Measurements from ENCODE around the gene KCNN3.

KCNN3 gene

GRCh38 chr1:154822717-154823116 is 47.4 kb downstream of the KCNN3 start:
- no peak overlapping the region for H3K4me3 ChIP-seq (ENCODE audit: low read depth, low read length)
- DNase-seq (ENCODE audit: low read depth), result no peak

GRCh38 chr1:154822233-154822632 is 47.8 kb downstream of the KCNN3 start:
- H3K4me3 ChIP-seq (ENCODE audit: low read depth, low read length), result no peak overlapping the region
- DNase-seq (ENCODE audit: low read depth), result no peak

- DNase-seq (ENCODE audit: low read depth), result no peak
- H3K4me3 ChIP-seq (ENCODE audit: low read depth, low read length), result no peak overlapping the region
Measured at GRCh38 chr1:154821083-154821482, 49.0 kb downstream of the KCNN3 start.

GRCh38 chr1:154820646-154821045 is 49.4 kb downstream of the KCNN3 start:
- DNase-seq (ENCODE audit: low read depth), result no peak
- H3K4me3 ChIP-seq (ENCODE audit: low read depth, low read length), result no peak overlapping the region

DNA sequence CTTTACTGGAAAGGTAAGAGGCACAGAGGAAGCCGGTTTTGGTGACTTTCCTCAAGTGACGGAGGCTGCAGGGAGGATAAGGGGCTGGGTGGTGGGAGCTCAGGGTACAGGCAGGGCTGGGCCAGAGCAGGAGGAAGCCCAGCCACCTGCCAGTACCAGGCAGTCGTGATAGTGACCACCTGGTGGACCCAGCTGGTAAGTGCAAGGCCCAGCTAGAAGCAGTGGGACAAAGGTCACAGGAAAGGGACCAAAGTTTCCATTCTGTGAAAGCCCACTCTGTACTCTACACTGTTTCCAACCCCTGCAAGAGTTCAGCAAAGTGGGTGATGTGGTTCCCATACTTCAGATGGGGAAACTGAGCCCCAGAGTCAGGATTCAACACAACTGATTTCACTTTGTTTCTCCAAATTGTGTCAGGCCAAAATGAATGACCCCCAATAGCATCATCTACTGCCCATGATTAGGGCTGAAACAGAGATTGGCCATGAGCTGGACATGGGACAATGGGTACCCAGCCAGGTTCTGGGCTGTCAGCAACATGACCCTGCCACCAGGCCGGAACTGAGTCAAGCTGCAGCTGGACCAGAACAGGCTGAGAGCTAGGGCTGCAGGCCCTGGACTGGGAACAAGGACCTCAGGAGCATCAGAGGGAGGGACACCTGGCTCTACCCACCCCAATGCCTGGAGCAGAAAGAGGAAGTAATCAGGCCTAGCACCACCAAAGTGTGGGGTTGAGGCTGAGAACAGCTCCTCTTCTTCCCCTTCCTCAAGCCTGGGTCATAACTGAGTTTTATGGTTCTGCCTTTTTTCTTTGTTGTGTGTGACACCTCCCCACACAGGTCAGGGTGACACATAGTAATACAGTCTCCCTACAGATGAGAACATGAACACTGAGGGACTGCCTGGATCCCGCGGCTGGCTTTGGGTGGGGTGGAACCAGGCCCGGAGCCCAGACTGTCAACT is 50.2 kb downstream of the KCNN3 start:
- DNase-seq (ENCODE audit: low read depth), result no peak
- H3K4me3 ChIP-seq (ENCODE audit: low read depth, low read length), result no peak overlapping the region

DNA sequence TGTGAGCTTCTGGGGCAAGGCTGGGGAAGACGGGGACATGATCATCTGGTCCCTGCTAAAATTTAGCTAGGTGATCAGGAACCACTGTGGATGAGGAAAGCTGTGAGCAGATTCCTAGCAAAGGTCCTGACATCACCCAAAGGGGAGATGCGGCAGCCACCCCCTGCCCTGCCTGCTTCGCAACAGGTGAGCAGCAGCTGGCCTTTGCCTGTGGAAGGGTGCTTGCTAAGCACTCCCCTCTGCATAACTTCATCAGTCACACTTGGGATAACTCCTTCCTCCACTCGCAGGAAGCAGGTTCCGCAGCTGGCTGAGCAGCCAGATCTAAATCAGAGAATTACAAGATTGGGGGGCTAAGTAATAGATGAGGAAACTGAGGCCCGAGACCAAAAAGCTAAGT is 51.2 kb downstream of the KCNN3 start:
- no peak overlapping the region for H3K4me3 ChIP-seq (ENCODE audit: low read depth, low read length)
- no peak for DNase-seq (ENCODE audit: low read depth)

- H3K4me3 ChIP-seq (ENCODE audit: low read depth, low read length), result no peak overlapping the region
- DNase-seq (ENCODE audit: low read depth), result no peak
Measured at GRCh38 chr1:154816937-154817336, 53.1 kb downstream of the KCNN3 start.

DNA sequence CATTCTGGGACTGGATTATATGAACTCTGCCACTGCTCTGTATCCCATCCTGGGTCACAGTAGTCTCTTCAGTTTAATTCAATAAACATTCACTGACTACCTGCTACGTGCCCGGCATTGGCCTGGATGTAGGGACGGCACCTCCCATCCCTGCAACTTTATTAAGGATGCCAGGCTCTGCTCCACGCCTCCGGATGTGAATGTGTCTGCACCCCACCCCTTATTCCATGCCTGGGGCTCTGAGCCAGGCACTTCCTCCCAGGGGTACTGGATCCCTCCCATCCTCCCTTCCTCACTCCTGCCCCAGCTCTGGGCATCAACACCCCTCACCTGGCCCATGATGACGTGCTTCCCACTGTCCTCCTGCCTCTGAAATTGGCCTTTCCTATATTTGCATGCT is 53.7 kb downstream of the KCNN3 start:
- no peak for DNase-seq (ENCODE audit: low read depth)
- H3K4me3 ChIP-seq (ENCODE audit: low read depth, low read length), result no peak overlapping the region

- DNase-seq (ENCODE audit: low read depth), result no peak
- H3K4me3 ChIP-seq (ENCODE audit: low read depth, low read length), result no peak overlapping the region
Measured at GRCh38 chr1:154813846-154814505, 56.1 kb downstream of the KCNN3 start.

- no peak overlapping the region for H3K4me3 ChIP-seq (ENCODE audit: low read depth, low read length)
- DNase-seq (ENCODE audit: low read depth), result no peak
Measured at GRCh38 chr1:154813300-154813816, 56.7 kb downstream of the KCNN3 start.

DNA sequence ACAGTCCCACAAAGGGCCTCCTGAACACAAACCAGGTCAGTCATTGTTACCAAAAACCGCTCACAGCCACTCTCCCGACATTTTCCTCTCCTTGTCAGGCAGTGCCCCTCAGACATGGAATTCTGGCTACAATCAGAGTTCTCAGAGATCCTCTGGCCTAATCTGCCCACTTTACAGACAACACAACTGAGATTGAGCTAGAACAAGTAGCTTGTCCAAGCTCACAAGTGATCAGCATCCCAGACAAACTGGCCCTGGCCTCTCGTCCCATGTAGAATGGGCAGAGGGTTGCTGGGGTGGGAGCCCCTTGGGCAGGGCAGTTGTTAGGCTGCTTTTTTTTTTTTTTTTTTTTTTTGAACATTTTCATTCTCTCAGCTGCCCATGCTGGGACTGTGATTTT is 57.2 kb downstream of the KCNN3 start:
- no peak overlapping the region for H3K4me3 ChIP-seq (ENCODE audit: low read depth, low read length)
- DNase-seq (ENCODE audit: low read depth), result no peak

DNA sequence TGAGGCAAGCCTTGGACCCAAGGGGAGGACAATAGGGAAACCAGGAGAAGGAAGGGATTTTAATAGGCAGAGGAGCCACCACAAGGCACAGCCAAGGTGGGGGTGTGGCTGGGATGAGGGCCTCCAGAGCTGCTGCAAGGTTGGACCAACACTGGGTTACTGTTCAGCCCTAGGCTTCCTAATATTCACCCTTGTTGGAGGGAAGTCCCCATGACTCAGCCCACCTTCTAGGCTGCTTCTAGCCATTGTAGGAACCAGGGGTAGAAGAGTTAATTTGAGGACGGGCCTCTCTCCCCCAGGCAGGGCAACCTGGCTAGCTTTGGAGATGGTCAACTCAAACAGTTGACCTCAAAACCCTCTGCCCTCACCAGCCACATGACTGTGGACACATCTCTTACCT is 59.5 kb downstream of the KCNN3 start:
- no peak overlapping the region for H3K4me3 ChIP-seq (ENCODE audit: low read depth, low read length)
- no peak for DNase-seq (ENCODE audit: low read depth)

DNA sequence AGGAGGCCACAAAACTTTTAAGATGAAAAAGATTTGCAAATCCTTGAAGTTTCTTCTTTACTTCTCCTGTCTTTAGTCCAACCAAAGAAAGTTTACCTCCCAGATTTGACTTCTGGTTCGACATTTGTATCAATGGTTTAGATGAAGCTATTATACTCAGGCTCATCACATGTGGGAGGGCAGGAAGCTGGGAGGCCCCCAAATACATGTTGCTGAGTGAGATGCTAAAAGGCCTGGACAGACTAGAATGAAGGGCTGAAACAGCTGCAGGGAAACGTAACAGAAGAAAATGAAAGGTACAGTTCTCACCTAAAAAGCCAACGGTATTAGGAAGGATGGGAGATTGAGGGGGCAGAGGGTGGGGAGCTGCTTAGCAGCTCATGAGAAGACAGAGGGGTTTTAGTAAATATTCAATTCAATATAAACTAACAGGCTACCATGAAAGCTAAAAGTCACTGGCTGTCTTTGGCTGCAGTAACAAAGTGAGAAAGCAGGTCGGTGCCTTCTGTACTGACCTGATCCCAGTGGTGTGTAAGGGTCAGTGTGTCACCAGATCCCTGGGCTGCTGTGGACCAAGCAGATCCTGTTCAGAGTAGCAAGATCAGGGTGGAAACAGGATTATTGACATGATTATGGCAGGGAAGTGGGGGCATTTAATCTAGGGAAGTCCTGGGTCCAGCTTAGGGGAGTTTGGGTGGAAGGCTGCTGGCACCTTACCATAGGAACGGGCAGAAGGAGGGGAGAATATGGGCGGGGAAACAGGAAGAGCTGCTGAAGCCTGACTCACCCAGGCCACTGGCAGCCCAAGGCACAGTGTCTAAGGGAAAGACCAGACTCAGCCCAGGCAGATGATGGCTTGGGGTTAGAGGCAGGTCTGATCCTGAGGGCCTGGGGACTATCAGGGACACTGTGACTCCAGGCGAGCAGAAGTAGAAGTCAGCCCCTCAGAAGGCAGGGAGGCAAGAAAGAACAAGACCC is 60.4 kb downstream of the KCNN3 start:
- no peak overlapping the region for H3K4me3 ChIP-seq (ENCODE audit: low read depth, low read length)
- no peak for DNase-seq (ENCODE audit: low read depth)

DNA sequence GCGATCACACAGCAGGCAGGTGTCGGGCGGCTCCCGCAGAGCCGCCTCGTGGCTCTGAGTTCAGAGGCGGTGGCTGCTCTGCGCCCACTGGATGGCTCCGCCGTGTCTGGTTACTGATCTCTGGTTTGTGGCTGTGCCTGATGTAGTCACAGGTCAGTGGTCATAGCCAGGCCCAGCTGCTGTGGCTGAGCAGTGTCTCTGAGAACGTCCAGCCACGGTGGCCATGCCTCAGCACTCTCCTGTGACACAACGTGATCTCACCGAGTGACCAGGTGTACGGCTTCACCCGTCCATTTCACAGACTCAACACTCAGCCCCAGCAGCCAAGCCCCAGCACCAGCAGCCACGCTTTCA is 61.2 kb downstream of the KCNN3 start:
- H3K4me3 ChIP-seq (ENCODE audit: low read depth, low read length), result no peak overlapping the region
- no peak for DNase-seq (ENCODE audit: low read depth)

- H3K4me3 ChIP-seq (ENCODE audit: low read depth, low read length), result no peak overlapping the region
- no peak for DNase-seq (ENCODE audit: low read depth)
Measured at GRCh38 chr1:154808261-154808908, 61.7 kb downstream of the KCNN3 start.

GRCh38 chr1:154807048-154807591 is 63.0 kb downstream of the KCNN3 start:
- no peak overlapping the region for H3K4me3 ChIP-seq (ENCODE audit: low read depth, low read length)
- no peak for DNase-seq (ENCODE audit: low read depth)

- no peak for DNase-seq (ENCODE audit: low read depth)
- no peak overlapping the region for H3K4me3 ChIP-seq (ENCODE audit: low read depth, low read length)
Measured at GRCh38 chr1:154806333-154806732, 63.7 kb downstream of the KCNN3 start.

DNA sequence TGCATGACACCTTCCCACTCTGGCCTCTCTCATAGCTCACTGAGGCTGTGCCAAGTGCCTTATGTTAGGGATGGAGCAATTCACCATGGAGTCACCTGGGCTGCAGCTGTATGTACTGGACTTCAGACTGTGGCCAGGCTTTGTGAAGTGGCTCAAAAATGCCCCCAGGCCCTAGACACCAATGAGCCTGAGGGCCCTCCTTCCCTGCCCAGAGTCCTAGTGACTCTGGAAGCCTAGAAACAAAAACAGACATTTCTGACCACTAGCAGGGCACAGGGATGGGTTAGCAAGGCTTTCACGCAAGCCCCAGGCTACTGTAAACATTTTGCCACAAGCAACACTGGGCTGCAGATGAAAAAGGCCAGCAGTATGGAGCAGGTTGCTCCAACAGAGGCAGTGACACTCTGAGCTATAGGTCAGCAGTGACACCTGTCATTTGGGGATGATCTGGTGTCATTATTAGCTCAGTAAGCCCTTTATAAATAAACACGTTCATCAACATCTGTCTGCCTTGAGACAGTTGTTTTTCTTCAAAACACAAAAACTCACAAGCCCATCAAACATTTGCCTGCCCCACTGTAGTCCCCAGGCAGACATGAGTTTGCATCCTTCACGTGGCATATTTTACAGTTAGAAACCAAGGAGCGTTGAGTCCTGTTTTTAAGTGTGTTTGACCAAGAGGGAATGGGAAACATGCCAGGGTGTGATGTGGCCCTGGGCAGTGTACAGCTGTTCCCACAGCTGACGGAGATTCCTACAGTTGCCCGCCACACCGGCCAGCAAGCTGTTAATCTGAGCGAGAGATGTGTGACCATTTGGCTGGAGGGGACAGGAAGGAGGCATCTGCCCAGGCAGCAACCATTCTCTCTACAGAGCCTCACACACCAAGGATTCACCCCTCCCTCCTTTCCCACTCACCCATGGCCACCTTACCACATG is 66.8 kb downstream of the KCNN3 start:
- DNase-seq (ENCODE audit: low read depth), result peak; percentile 27
- no peak overlapping the region for H3K4me3 ChIP-seq (ENCODE audit: low read depth, low read length)

All from skeletal muscle cell (primary cell).